GM19397 (cell line): ENCODE results near the gene CNPPD1.
"Not testable (repeated sequence)": the region's sequence is repeated elsewhere in the genome, so short reads cannot be mapped to it uniquely, and the experiment has no call there.

Experiments used
- ATAC-seq: cut with Tn5 transposase; IDR thresholded peaks from one replicate; pipeline ENCODE4 v1.9.1; 2021; ENCODE audit warnings: mild to moderate bottlenecking, moderate library complexity; ENCODE audit not compliant: unreplicated experiment

The CNPPD1 gene

DNA sequence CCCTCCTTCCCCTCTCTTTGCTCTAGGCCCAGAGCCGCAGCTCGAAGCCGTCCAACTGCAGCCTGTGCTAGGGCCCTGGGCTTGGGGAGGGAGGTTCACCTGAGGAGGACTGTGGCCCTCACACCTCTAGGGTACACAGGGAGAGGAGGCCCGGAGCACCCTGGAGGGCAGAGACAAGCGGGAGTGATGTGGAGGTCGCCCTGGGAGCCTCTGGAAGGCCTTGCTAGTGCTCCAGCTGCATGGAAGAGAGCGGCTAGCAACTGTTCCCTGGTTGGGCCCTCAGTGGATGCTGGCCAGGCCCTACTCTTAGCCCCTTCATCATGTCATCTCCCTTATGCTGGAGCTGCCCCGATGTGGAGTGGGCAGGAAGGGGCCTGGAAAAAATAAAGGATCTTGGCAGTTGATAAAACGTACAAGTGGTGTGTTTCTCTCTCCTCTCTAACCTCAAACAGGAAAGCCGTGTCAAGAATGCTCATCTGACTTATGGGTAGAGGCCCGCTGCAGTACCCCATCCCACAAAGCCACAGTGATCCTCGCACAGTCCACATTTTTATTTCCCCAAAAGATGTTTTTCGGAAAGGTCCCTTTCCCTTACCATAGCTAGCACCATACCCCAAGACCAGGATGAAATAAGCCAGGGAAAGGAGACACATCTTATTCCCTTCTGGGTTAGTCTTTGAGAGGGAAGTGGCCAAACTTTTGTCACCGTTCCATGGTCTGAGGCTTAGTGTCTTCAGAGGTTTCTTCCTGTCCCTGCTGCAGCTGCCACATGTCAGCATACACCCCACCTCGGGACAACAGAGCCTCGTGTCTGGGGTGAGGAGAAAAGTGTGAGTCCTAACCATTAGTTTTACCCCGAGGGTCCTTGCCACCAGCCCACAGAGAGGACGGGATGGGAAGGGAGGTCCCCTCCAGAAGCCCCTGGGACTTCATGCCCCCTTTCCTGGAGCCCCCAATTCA is 32.8 kb upstream of the CNPPD1 start:
- no peak for ATAC-seq

- no peak for ATAC-seq
Observed at GRCh38 chr2:219207884-219208740, 31.4 kb upstream of the CNPPD1 start.

DNA sequence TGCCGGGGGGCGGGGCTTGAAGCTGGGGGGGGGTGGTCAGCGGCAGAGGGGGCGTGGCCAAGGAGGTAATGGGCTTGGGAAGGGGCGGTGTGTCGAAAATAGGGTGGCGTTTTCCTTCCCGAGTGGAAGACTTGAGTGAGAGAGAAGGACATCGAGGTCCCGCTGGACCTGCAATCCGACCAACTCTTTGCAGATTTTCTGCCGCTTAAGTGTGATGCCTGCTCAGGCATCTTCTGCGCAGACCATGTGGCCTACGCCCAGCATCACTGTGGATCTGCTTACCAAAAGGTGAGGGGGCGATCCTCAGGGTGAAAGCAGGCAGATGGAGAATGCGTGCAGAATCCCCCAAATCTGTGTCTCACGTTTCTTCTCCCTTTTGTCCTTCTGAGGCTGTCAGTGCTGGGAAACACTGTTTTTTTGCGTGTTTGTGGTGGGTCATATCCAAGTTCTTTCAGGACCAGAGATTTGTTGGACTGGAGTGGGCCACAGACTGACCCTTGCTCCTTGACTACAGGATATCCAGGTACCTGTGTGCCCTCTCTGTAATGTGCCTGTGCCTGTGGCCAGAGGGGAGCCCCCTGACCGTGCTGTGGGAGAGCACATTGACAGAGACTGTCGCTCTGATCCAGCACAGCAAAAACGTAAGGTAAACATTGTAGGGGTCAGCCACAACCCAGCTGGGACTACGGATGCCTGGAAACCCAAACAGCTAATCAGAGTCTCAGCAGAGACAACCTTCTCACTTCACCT is 30.6 kb upstream of the CNPPD1 start:
- no peak for ATAC-seq

GRCh38 chr2:219206328-219207133 is 29.8 kb upstream of the CNPPD1 start, which contains the start of gene ZFAND2B:
ZFAND2B (plus strand) TSS chr2:219206782; CDS start chr2:219206988, 206 bp downstream.
- peak; percentile 96 for ATAC-seq

DNA sequence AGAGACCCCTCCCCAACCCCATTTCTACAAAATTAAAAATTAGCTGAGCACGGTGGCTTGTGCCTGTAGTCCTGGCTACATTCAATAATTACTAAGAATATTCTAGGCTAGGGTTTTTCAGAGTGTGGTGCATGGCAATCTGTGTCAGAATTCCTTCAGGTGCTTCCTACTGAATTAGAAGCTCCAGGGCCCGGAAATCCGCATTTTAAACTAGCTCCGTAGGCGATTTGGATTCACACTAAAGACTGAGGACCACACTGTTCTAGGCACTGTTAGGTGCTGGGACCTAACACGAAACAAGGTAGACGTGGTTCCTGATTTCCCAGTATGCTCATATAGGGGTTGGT is 29.2 kb upstream of the CNPPD1 start:
- ATAC-seq, result no peak

DNA sequence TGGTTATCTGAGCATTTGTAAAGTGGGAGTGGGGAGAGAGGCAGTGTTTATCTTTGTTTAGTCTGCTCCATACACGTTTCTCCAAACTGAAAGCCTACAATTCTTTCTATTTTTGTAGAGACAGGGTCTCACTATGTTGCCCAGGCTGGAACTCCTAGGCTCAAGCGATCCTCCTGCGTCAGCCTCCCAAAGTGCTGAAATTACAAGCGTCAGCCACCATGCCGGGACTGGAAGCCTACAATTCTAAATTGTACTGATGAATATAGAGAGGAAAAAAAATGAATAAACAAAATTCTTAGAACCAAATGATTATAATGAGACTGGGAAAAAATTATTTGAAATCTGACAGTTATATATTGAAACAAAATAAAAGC is 28.4 kb upstream of the CNPPD1 start:
- no peak for ATAC-seq

DNA sequence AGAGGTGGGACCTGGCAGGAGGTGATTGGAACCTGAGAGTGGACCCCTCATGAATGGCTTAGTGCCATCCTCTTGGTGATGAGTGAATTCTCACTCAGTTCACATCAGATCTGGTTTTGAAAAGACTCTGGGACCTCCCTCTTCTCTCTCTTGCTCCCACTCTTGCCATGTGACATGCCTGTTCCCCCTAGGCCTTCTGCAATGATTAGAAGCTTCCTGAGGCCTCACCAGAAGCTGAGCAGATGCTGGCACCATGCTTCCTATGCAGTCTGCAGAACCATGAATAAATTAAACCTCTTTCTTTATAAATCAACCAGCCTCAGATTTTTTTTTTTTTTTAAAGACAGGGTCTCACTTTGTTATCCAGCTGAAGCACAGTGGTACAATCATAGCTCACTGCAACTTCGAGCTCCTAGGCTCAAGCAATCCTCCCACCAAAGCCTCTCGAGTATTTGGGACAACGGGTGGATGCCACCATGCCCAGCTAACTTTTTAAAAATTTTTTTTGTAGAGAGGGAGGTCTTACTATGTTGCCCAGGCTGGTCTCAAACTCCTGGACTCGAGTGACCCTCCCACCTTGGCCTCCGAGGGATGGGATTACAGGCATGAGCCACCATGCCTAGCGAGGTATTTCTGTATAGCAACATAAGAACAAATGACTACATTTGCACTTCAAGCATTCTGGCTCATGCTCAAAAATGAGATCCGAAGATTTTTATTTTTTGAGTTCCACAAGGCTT is 27.9 kb upstream of the CNPPD1 start:
- ATAC-seq, result no peak

DNA sequence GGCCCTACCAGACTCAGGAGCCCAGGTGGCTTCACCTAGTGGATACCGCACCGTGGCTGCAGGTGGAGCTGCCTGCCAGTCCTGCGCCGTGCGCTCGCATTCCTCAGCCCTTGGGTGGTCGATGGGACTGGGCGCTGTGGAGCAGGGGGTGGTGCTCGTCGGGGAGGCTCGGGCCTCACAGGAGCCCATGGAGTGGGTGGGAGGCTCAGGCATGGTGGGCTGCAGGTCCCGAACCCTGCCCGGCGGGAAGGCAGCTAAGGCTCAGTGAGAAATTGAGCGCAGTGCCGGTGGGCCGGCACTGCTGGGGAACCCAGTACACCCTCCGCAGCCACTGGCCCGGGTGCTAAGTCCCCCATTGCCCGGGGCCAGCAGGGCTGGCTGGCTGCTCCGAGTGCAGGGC is 24.6 kb upstream of the CNPPD1 start:
- not testable (repeated sequence) for ATAC-seq

DNA sequence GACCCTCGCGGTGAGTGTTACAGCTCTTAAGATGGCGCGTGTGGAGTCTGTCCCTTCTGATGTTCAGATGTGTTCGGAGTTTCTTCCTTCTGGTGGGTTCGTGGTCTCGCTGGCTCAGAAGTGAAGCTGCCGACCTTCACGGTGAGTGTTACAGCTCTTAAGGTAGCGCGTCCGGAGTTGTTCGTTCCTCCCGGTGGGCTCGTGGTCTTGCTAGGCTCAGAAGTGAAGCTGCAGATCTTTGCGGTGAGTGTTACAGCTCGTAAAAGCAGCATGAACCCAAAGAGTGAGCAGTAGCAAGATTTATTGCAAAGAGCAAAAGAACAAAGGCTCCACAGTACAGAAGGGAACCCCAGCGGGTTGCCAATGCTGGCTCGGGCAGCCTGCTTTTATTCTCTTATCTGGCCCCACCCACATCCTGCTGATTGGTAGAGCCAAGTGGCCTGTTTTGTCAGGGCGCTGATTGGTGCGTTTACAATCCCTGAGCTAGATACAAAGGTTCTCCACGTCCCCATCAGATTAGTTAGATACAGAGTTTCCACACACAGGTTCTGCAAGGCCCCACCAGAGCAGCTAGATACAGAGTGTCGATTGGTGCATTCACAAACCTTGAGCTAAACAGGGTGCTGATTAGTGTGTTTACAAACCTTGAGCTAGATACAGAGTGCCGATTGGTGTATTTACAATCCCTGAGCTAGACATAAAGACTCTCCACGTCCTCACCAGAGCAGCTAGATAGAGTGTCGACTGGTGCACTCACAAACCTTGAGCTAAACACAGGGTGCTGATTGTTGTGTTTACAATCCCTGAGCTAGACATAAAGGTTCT is 24.0 kb upstream of the CNPPD1 start:
- not testable (repeated sequence) for ATAC-seq

DNA sequence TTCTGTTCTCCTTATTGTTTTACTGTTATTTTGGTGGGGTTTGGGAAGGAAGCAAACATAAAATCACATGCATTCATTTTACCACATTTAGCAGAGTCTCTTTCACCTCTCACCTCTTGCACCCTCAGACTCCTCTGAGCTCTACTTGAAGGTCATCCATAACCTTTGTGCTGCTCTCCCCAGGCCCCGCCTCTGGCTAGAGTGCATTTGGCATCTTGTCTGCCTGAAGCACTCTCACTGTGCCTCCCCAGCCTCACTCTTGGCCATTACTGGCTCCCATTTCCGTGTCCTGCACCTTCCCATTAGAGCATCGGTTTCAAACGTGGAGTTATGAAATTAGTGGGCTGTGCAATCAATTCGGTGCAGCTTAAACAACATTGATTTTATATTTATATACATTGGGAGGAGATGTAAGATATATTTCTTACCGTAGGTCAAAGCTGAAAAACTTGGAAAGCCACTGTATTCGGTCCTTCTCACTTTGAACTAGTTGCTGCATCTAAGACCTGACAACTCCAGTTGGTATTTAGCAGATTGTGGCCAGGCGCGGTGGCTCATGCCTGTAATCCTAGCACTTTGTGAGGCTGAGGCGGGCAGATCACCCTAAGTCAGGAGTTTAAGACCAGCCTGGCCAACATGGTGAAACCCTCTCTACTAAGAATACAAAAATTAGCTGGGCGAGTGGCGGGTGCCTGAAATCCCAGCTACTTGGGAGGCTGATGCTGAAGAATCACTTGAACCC is 22.9 kb upstream of the CNPPD1 start:
- ATAC-seq, result no peak

- ATAC-seq, result no peak
Observed at GRCh38 chr2:219198974-219199373, 22.2 kb upstream of the CNPPD1 start.

DNA sequence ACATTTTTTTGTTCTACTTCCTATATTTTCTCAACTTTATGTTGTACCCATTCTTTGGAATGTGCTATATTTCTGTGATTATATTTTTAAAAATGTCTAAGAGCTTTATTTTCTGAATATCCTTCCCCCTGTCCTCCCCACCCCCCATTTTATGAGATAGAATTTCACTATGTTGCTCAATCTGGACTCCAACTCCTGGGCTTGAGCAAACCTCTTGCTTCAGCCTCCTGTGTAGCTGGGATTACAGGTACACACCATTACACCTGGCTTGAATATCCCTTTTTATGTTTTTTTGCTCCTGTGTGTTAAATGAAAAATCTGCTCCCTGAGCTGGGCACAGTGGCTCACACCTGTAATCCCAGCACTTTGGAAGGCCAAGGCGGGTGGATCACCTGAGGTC is 20.7 kb upstream of the CNPPD1 start:
- no peak for ATAC-seq

DNA sequence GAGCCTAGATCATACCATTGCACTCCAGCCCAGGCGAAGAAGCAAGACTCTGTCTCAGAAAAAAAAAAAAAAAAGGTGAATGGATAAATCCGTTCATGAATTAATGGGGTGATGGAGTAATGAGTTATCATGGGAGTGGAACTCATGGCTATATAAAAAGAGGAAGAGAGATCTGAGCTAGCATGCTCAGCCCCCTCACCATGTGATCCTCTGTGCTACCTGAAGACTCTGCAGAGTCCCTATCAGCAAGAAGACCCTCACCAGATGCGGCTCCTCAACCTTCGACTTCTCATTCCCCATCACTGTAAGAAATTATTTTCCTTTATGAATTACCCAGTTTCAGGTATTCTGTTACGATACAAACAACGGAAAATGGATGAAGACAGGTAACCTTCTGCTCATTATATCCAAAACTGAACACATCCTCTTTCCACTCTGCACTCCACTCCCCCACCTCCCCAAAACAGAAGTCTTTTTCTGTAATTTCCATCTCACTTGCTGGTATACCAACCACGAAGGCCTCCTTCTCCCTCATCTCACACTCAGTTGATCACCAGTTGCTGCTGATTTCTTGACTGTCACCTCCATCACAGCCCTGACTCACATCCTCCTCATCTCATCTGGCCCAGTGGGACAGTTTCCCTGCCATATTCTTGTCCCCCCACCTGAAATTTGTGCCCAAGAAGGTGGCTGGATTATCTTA is 10.2 kb upstream of the CNPPD1 start:
- no peak for ATAC-seq

GRCh38 chr2:219184121-219184520 is 7.4 kb upstream of the CNPPD1 start:
- no peak for ATAC-seq

- ATAC-seq, result no peak
Observed at GRCh38 chr2:219183151-219183772, 6.5 kb upstream of the CNPPD1 start.

GRCh38 chr2:219182331-219183150 is 5.8 kb upstream of the CNPPD1 start:
- no peak for ATAC-seq
